H1 (cell line): ENCODE results near the gene GRIA2. TPM values are rescaled to one million over a fixed set of nuclear protein-coding genes. Genes with fewer than 3 reads are reported as not detected.

ENCODE experiments used
- CTCF ChIA-PET: fragments of 300-600 bp; sonication (Branson Sonifier 250); formaldehyde crosslinking; loops from one replicate; lab custom pipeline; 2021; ENCODE audit not compliant: partially characterized antibody; lab: Charles Lee
- POLR2A ChIA-PET: fragments of 300-600 bp; sonication (Branson Sonifier 250); formaldehyde crosslinking; loops from one replicate; lab custom pipeline; 2021; ENCODE audit warnings: inconsistent platforms; ENCODE audit not compliant: partially characterized antibody; lab: Charles Lee
- DNase-seq, 2 experiments: peaks; one replicate each; pipeline versions ENCODE4 v3.0.0 to v3.0.0-alpha.2; 2010 to 2022; ENCODE audit warnings: low spot score in 2 of 2, low read depth in 1 of 2, mixed read lengths in 1 of 2
- FAIRE-seq: peaks from 2 replicates; lab custom pipeline; 2011; peaks lifted over from hg19 to GRCh38; lab: Jason Lieb, UNC
- H2AFZ ChIP-seq: 2 replicates; pipeline ENCODE4 v1.8.1; 2012; ENCODE audit warnings: low read length, inconsistent platforms
- H2AK5ac ChIP-seq: 2 replicates; pipeline ENCODE4 v1.6.1; 2013; ENCODE audit warnings: low read depth, low read length
- H2BK120ac ChIP-seq: replicated peaks from 2 replicates; pipeline ENCODE3; 2013; ENCODE audit warnings: low read depth, low read length, inconsistent platforms
- H2BK12ac ChIP-seq: 2 replicates; pipeline ENCODE4 v1.6.1; 2013; ENCODE audit warnings: low read depth, low read length
- H2BK15ac ChIP-seq: 2 replicates; pipeline ENCODE4 v1.6.1; 2013; ENCODE audit warnings: low read length
- H2BK20ac ChIP-seq: 2 replicates; pipeline ENCODE4 v1.6.1; 2013; ENCODE audit warnings: low read length
- H2BK5ac ChIP-seq: 2 replicates; pipeline ENCODE4 v1.6.1; 2013; ENCODE audit warnings: low read depth, low read length
- H3K14ac ChIP-seq: 2 replicates; pipeline ENCODE4 v1.6.1; 2013; ENCODE audit warnings: inconsistent platforms; ENCODE audit not compliant: insufficient read length
- H3K18ac ChIP-seq: 2 replicates; pipeline ENCODE4 v1.6.1; 2013; ENCODE audit warnings: low read length; ENCODE audit errors: extremely low read depth
- H3K23ac ChIP-seq: 2 replicates; pipeline ENCODE4 v1.6.1; 2013; ENCODE audit warnings: inconsistent platforms; ENCODE audit not compliant: insufficient read length
- H3K23me2 ChIP-seq: 2 replicates; pipeline ENCODE4 v1.6.1; 2013; ENCODE audit warnings: low read depth, low read length
- H3K27ac ChIP-seq: 2 replicates; pipeline ENCODE4 v1.6.1; 2011; ENCODE audit warnings: low read depth, low read length, inconsistent platforms
- H3K27me3 ChIP-seq, 4 experiments: replicated peaks in 1 of 4; 1 replicate in 1 of 4; 2 replicates in 3 of 4; pipeline versions ENCODE4 v1.6.1 to v1.8.1; 2011 to 2013; ENCODE audit warnings: low read length in 3 of 4, mild to moderate bottlenecking in 3 of 4, inconsistent platforms in 2 of 4, mixed read lengths in 2 of 4, moderate library complexity in 1 of 4; ENCODE audit not compliant: control insufficient read depth in 3 of 4, insufficient read depth in 3 of 4; ENCODE audit errors: extremely low read depth in 1 of 4
- H3K36me3 ChIP-seq, 4 experiments: 2 replicates each; pipeline versions ENCODE4 v1.6.1 to v1.8.1; 2011 to 2013; ENCODE audit warnings: mild to moderate bottlenecking in 4 of 4, low read length in 3 of 4, moderate library complexity in 2 of 4, control low read depth in 1 of 4, inconsistent platforms in 1 of 4; ENCODE audit not compliant: insufficient read depth in 4 of 4, control insufficient read depth in 2 of 4
- H3K4ac ChIP-seq: replicated peaks from 2 replicates; pipeline ENCODE3; 2013; ENCODE audit warnings: low read length, low read depth, mixed read lengths, inconsistent platforms; ENCODE audit not compliant: insufficient read length
- H3K4me1 ChIP-seq, 4 experiments: replicated peaks in 1 of 4; 1 replicate in 1 of 4; 2 replicates in 3 of 4; pipeline versions ENCODE4 v1.6.1 to v1.8.1; 2011 to 2013; ENCODE audit warnings: low read length in 3 of 4, inconsistent platforms in 2 of 4, mixed read lengths in 1 of 4; ENCODE audit not compliant: insufficient read depth in 4 of 4, control insufficient read depth in 3 of 4
- H3K4me2 ChIP-seq, 2 experiments: 2 replicates each; pipeline versions ENCODE4 v1.6.1 to v1.8.1; 2011 to 2013; ENCODE audit warnings: low read depth in 2 of 2, low read length in 2 of 2, control low read depth in 1 of 2, inconsistent platforms in 1 of 2, mild to moderate bottlenecking in 1 of 2; ENCODE audit not compliant: insufficient read depth in 1 of 2
- H3K4me3 ChIP-seq, 4 experiments: fragments of 200-600, 300-600 bp in 1 of 4; sonication (generic), shearing (Covaris generic), sonication (Bioruptor Twin) in 1 of 4; 2 replicates each; pipeline versions ENCODE4 v1.5.1 to v1.8.1; 2011 to 2016; ENCODE audit warnings: low read length in 4 of 4, low read depth in 3 of 4, control low read depth in 2 of 4, inconsistent platforms in 2 of 4, mild to moderate bottlenecking in 2 of 4, mixed read lengths in 1 of 4, moderate library complexity in 1 of 4; ENCODE audit not compliant: insufficient read depth in 2 of 4; ENCODE audit errors: extremely low read depth in 1 of 4
- H3K56ac ChIP-seq: replicated peaks from 2 replicates; pipeline ENCODE3; 2013; ENCODE audit warnings: low read depth, mild to moderate bottlenecking, mixed read lengths, low read length, inconsistent platforms; ENCODE audit not compliant: insufficient read length
- H3K79me1 ChIP-seq: 2 replicates; pipeline ENCODE4 v1.6.1; 2013; ENCODE audit warnings: low read depth, low read length, control low read depth
- H3K79me2 ChIP-seq, 2 experiments: 2 replicates each; pipeline versions ENCODE4 v1.6.1 to v1.8.1; 2012 to 2013; ENCODE audit warnings: low read length in 2 of 2, mild to moderate bottlenecking in 2 of 2, inconsistent platforms in 1 of 2; ENCODE audit not compliant: insufficient read depth in 2 of 2, control insufficient read depth in 1 of 2
- H3K9ac ChIP-seq, 4 experiments: replicated peaks in 1 of 4; 1 replicate in 1 of 4; 2 replicates in 3 of 4; pipeline versions ENCODE4 v1.6.1 to v1.8.1; 2011 to 2013; ENCODE audit warnings: low read depth in 3 of 4, low read length in 3 of 4, control low read depth in 2 of 4, mild to moderate bottlenecking in 2 of 4, moderate library complexity in 2 of 4, inconsistent platforms in 1 of 4; ENCODE audit errors: extremely low read depth in 1 of 4
- H3K9me3 ChIP-seq, 2 experiments: 2 replicates each; pipeline versions ENCODE4 v1.6.1 to v1.8.1; 2012 to 2013; ENCODE audit warnings: mild to moderate bottlenecking in 2 of 2, moderate library complexity in 2 of 2, control low read depth in 1 of 2, inconsistent platforms in 1 of 2, low read depth in 1 of 2, low read length in 1 of 2, mixed read lengths in 1 of 2; ENCODE audit not compliant: insufficient read depth in 2 of 2
- H4K20me1 ChIP-seq, 2 experiments: replicated peaks in 1 of 2; 2 replicates each; pipeline versions ENCODE3 to v1.8.1; 2011 to 2013; ENCODE audit warnings: inconsistent platforms in 2 of 2, low read length in 2 of 2, mild to moderate bottlenecking in 1 of 2; ENCODE audit not compliant: insufficient read depth in 2 of 2, control insufficient read depth in 1 of 2
- H4K5ac ChIP-seq: 2 replicates; pipeline ENCODE4 v1.6.1; 2013; ENCODE audit warnings: low read length, low read depth, mixed read lengths, inconsistent platforms; ENCODE audit not compliant: insufficient read length
- H4K8ac ChIP-seq: 2 replicates; pipeline ENCODE4 v1.8.0; 2013; ENCODE audit warnings: mild to moderate bottlenecking, moderate library complexity, low read length, inconsistent platforms; ENCODE audit not compliant: insufficient read depth; ENCODE audit errors: extremely low read depth
- H4K91ac ChIP-seq: replicated peaks from 2 replicates; pipeline ENCODE3; 2013; ENCODE audit warnings: low read length, mixed read lengths, inconsistent platforms; ENCODE audit not compliant: insufficient read length
- BCL11A ChIP-seq, 2 experiments: IDR thresholded peaks; one replicate each; pipeline ENCODE4 v1.6.1; 2011; ENCODE audit warnings: low read depth in 2 of 2, low read length in 2 of 2, mild to moderate bottlenecking in 2 of 2
- BRCA1 ChIP-seq: IDR thresholded peaks from 2 replicates; pipeline ENCODE4 v1.6.1; 2012; ENCODE audit warnings: low read depth, low read length, improper control_type of control experiment
- CEBPB ChIP-seq: IDR thresholded peaks from 2 replicates; pipeline ENCODE4 v1.6.1; 2012; ENCODE audit warnings: low read depth, low read length
- GABPA ChIP-seq: IDR thresholded peaks from 2 replicates; pipeline ENCODE4 v1.6.1; 2011; ENCODE audit warnings: mild to moderate bottlenecking, low read length, moderate library complexity, borderline replicate concordance; ENCODE audit not compliant: insufficient read depth
- HDAC6 ChIP-seq: IDR thresholded peaks from one replicate; pipeline ENCODE4 v1.7.1; 2012; ENCODE audit warnings: low read depth, mild to moderate bottlenecking, inconsistent platforms, low read length, moderate library complexity
- NANOG ChIP-seq: IDR thresholded peaks from 2 replicates; pipeline ENCODE4 v1.6.1; 2011; ENCODE audit warnings: low read length, low read depth, mild to moderate bottlenecking, inconsistent platforms; ENCODE audit not compliant: insufficient read depth, poor library complexity, severe bottlenecking
- POLR2A ChIP-seq, 2 experiments: IDR thresholded peaks; 1 replicate in 1 of 2; 2 replicates in 1 of 2; pipeline ENCODE4 v1.6.1; 2011; ENCODE audit warnings: low read depth in 2 of 2, low read length in 2 of 2, mild to moderate bottlenecking in 2 of 2; ENCODE audit errors: control extremely low read depth in 1 of 2
- RAD21 ChIP-seq, 2 experiments: IDR thresholded peaks in 1 of 2; conservative IDR thresholded peaks in 1 of 2; 2 replicates each; pipeline ENCODE4 v1.6.1; 2011; ENCODE audit warnings: low read depth in 2 of 2, low read length in 2 of 2, improper control_type of control experiment in 1 of 2, inconsistent platforms in 1 of 2, mild to moderate bottlenecking in 1 of 2, moderate library complexity in 1 of 2
- SIRT6 ChIP-seq: IDR thresholded peaks from one replicate; pipeline ENCODE4 v1.7.1; 2012; ENCODE audit warnings: low read length, inconsistent platforms
- TCF12 ChIP-seq: IDR thresholded peaks from 2 replicates; pipeline ENCODE4 v1.6.1; 2011; ENCODE audit warnings: low read depth, mild to moderate bottlenecking, low read length
- TEAD4 ChIP-seq: IDR thresholded peaks from 2 replicates; pipeline ENCODE4 v1.6.1; 2012; ENCODE audit warnings: low read depth, low read length, inconsistent platforms, mixed read lengths
- WGBS, 2 experiments: shearing (Covaris generic) in 1 of 2; methylation state at CpG; one replicate each; pipeline versions ENCODE4 v1.1.6 to v1.1.7; 2013 to 2015; ENCODE audit warnings: low lambda C conversion rate in 2 of 2, mixed read lengths in 2 of 2, inconsistent platforms in 1 of 2, low coverage in 1 of 2, missing lambda C conversion rate in 1 of 2; ENCODE audit not compliant: insufficient replicate concordance in 2 of 2, insufficient coverage in 1 of 2, insufficient read length in 1 of 2; ENCODE audit errors: extremely low coverage in 1 of 2, missing lambda C conversion rate in 1 of 2; 5-methylcytosine and 5-hydroxymethylcytosine counted together
- polyA plus RNA-seq, 7 experiments: library from polyadenylated mRNA; depleted of rRNA in 3 of 7; stranded (reverse) in 5 of 7; unstranded in 2 of 7; fragments of >200 nt in 5 of 7; fragments of 200-250 nt in 2 of 7; gene quantifications; 1 replicate in 5 of 7; 2 replicates in 1 of 7; 4 replicates in 1 of 7; pipeline versions ENCODE4 v1.2.1 to v1.2.3, GENCODE V29; 2011 to 2013; ENCODE audit warnings: missing spikeins in 2 of 7, mixed read lengths in 2 of 7
- total RNA-seq: library from RNA; stranded (reverse); fragmentation: NEBNext Ultra II Directional; extraction: Animal tissue kit (Norgen Biotek cat#: 25700); gene quantifications from 2 replicates; pipeline ENCODE4 v1.2.1, GENCODE V29; 2021
- TF ChIP-seq, protein P1 (sequence below): IDR thresholded peaks from 2 replicates; pipeline ENCODE4 v1.6.1; 2012; ENCODE audit warnings: inconsistent platforms
- TF ChIP-seq, protein P2 (sequence below): IDR thresholded peaks from 2 replicates; pipeline ENCODE4 v1.6.1; 2012; ENCODE audit warnings: low read length, inconsistent platforms

GRIA2 gene
- total and polyA plus RNA-seq, 2 of the 8 experiments (the other 6 are each of a cell fraction or from before 2014, with no cell fraction given): not detected

DNA sequence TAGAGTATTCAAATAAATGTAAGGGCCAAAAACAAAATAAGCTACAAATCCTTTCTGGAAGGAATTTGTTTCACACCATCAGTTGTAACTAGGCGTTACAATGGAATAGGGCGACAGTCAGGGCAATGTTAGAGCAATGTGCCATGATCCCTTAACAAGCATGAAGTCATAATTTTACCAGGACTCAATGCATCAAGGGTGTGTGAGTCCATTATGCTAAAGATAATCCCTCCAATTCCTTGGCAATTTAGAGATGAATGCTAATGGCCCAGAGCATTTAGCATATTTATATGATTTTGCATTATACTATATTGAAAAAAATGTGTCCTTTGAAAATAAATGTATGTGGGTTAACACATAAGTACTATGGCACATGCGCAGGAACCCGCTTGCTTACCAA lies 73.1 kb downstream of the GRIA2 start:
- Histone ChIP-seq H4K91ac (no peak overlapping the region), H3K56ac (no peak overlapping the region), H3K4me2 (no peak overlapping the region), H4K5ac (no peak overlapping the region), H3K79me2 (no peaks in the 10 kb centered on the region), H2BK5ac (no peak overlapping the region), H3K4me3 (no peak overlapping the region), H3K27me3 (peaks cover 0 to 1% (median 0%) of the 10 kb centered on the region in 4 experiments; a peak in 1 of 7 replicates), H3K23me2 (no peaks in the 10 kb centered on the region; the same call in 1 of the 2 replicates), H3K79me1 (no peaks in the 10 kb centered on the region), H4K8ac (no peak overlapping the region), H3K4ac (no peak overlapping the region), H3K14ac (no peak overlapping the region), H4K20me1 (no peaks in the 10 kb centered on the region), H3K27ac (no peak overlapping the region), H3K9ac (no peak overlapping the region), H2AFZ (no peak overlapping the region), H3K9me3 (no peaks in the 10 kb centered on the region), H2BK20ac (no peak overlapping the region), H2BK12ac (no peak overlapping the region), H3K23ac (no peak overlapping the region), H3K18ac (no peak overlapping the region), H2AK5ac (no peak overlapping the region), H3K36me3 (no peaks in the 10 kb centered on the region), H2BK15ac (no peak overlapping the region), H3K4me1 (no peaks in the 10 kb centered on the region), H2BK120ac (no peak overlapping the region)
- CTCF ChIA-PET: no interaction called here
- 97% methylated on average over 4 of the region's 4 CpGs; no CpG with 5 or more reads in 1 of the 2 experiments for WGBS, 2 experiments
- DNase-seq (no peak), FAIRE-seq (no peak)
- POLR2A ChIA-PET: no interaction called here
- TF ChIP-seq GABPA: no peak
- no peak for TF ChIP-seq SIRT6
- TF ChIP-seq, protein P1, sequence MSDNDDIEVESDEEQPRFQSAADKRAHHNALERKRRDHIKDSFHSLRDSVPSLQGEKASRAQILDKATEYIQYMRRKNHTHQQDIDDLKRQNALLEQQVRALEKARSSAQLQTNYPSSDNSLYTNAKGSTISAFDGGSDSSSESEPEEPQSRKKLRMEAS: no peak
- TF ChIP-seq RAD21 (IDR thresholded peaks at IDR 0.05 in 1 of 2, conservative IDR thresholded peaks at IDR 0.05 in 1 of 2; ENCODE audit: low read depth in 2 of 2, low read length in 2 of 2): no peak
- TF ChIP-seq TEAD4: no peak
- no peak for TF ChIP-seq BCL11A (IDR thresholded peaks at IDR 0.05; ENCODE audit: low read depth in 2 of 2, low read length in 2 of 2)
- TF ChIP-seq HDAC6: no peak
- no peak for TF ChIP-seq CEBPB
- TF ChIP-seq BRCA1: no peak
- TF ChIP-seq TCF12: no peak
- TF ChIP-seq, protein P2, sequence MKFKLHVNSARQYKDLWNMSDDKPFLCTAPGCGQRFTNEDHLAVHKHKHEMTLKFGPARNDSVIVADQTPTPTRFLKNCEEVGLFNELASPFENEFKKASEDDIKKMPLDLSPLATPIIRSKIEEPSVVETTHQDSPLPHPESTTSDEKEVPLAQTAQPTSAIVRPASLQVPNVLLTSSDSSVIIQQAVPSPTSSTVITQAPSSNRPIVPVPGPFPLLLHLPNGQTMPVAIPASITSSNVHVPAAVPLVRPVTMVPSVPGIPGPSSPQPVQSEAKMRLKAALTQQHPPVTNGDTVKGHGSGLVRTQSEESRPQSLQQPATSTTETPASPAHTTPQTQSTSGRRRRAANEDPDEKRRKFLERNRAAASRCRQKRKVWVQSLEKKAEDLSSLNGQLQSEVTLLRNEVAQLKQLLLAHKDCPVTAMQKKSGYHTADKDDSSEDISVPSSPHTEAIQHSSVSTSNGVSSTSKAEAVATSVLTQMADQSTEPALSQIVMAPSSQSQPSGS: no peak
- TF ChIP-seq POLR2A (IDR thresholded peaks at IDR 0.05; ENCODE audit: control extremely low read depth in 1 of 2, low read depth in 2 of 2, low read length in 2 of 2): no peak
- TF ChIP-seq NANOG: no peak
